Osteocyte (in vitro differentiated cells): ENCODE data around the gene BMP2. TPM values are rescaled to one million over a fixed set of nuclear protein-coding genes. Genes with fewer than 3 reads are reported as not detected.

Experiments
- DNase-seq: peaks from one replicate; pipeline ENCODE4 v3.0.0; 2021; ENCODE audit warnings: mixed read lengths; ENCODE audit not compliant: unreplicated experiment; ENCODE audit errors: extremely low spot score
- H3K27ac Mint-ChIP-seq: one replicate; pipeline ENCODE4 v1.8.0; 2021; ENCODE audit warnings: mild to moderate bottlenecking, mixed read lengths; ENCODE audit not compliant: unreplicated experiment
- H3K27me3 Mint-ChIP-seq: one replicate; pipeline ENCODE4 v1.8.0; 2021; ENCODE audit warnings: mixed read lengths; ENCODE audit not compliant: unreplicated experiment
- H3K36me3 Mint-ChIP-seq: one replicate; pipeline ENCODE4 v1.8.0; 2021; ENCODE audit warnings: mixed read lengths; ENCODE audit not compliant: unreplicated experiment
- H3K4me1 Mint-ChIP-seq: one replicate; pipeline ENCODE4 v1.8.0; 2021; ENCODE audit warnings: mixed read lengths; ENCODE audit not compliant: unreplicated experiment
- H3K4me3 Mint-ChIP-seq: one replicate; pipeline ENCODE4 v1.8.0; 2021; ENCODE audit warnings: mild to moderate bottlenecking, moderate library complexity, mixed read lengths; ENCODE audit not compliant: unreplicated experiment
- H3K9me3 Mint-ChIP-seq: one replicate; pipeline ENCODE4 v1.8.0; 2021; ENCODE audit warnings: mixed read lengths; ENCODE audit not compliant: unreplicated experiment
- CTCF ChIP-seq: fragments of 200-600 bp; sonication (generic); IDR thresholded peaks from 2 replicates; pipeline ENCODE4 v1.5.0; 2021; ENCODE audit warnings: antibody characterized with exemption, mild to moderate bottlenecking, moderate library complexity
- total RNA-seq: library from RNA; stranded (reverse); gene quantifications from 2 replicates; pipeline ENCODE4 v1.2.1, GENCODE V29; 2021

Gene BMP2
- total RNA-seq, 1 donor from 2014 or later: 0.86 TPM

- H3K27me3 Mint-ChIP-seq: no peaks in the 10 kb centered on the region
- H3K4me3 Mint-ChIP-seq: no peak overlapping the region
- H3K4me1 Mint-ChIP-seq: no peaks in the 10 kb centered on the region
- TF ChIP-seq CTCF: no peak
- no peak overlapping the region for H3K27ac Mint-ChIP-seq
- DNase-seq: no peak
- H3K9me3 Mint-ChIP-seq: no peaks in the 10 kb centered on the region
- H3K36me3 Mint-ChIP-seq: no peaks in the 10 kb centered on the region
These were observed 16.3 kb downstream of the BMP2 start for GRCh38 chr20:6783752-6784151.

GRCh38 chr20:6784210-6784631 is 16.7 kb downstream of the BMP2 start:
- H3K36me3 Mint-ChIP-seq: no peaks in the 10 kb centered on the region
- no peak overlapping the region for H3K4me3 Mint-ChIP-seq
- no peaks in the 10 kb centered on the region for H3K4me1 Mint-ChIP-seq
- no peaks in the 10 kb centered on the region for H3K9me3 Mint-ChIP-seq
- no peak for TF ChIP-seq CTCF
- DNase-seq: no peak
- no peaks in the 10 kb centered on the region for H3K27me3 Mint-ChIP-seq
- no peak overlapping the region for H3K27ac Mint-ChIP-seq

- DNase-seq: no peak
- Mint-ChIP-seq H3K27ac (no peak overlapping the region), H3K9me3 (no peaks in the 10 kb centered on the region), H3K4me1 (no peaks in the 10 kb centered on the region), H3K4me3 (no peak overlapping the region), H3K36me3 (no peaks in the 10 kb centered on the region), H3K27me3 (no peaks in the 10 kb centered on the region)
- TF ChIP-seq CTCF: no peak
These were observed 17.3 kb downstream of the BMP2 start for GRCh38 chr20:6784767-6785166.

GRCh38 chr20:6786548-6786947 is 19.1 kb downstream of the BMP2 start:
- no peak overlapping the region for H3K4me3 Mint-ChIP-seq
- no peaks in the 10 kb centered on the region for H3K9me3 Mint-ChIP-seq
- H3K4me1 Mint-ChIP-seq: no peaks in the 10 kb centered on the region
- no peak for DNase-seq
- H3K27me3 Mint-ChIP-seq: peaks cover 10% of the 10 kb centered on the region
- no peaks in the 10 kb centered on the region for H3K36me3 Mint-ChIP-seq
- no peak for TF ChIP-seq CTCF
- no peak overlapping the region for H3K27ac Mint-ChIP-seq

GRCh38 chr20:6792789-6793188 is 25.3 kb downstream of the BMP2 start:
- Mint-ChIP-seq H3K27ac (no peak overlapping the region), H3K36me3 (no peaks in the 10 kb centered on the region), H3K4me1 (no peaks in the 10 kb centered on the region), H3K27me3 (peaks cover 57% of the 10 kb centered on the region), H3K9me3 (no peaks in the 10 kb centered on the region), H3K4me3 (no peak overlapping the region)
- no peak for DNase-seq
- TF ChIP-seq CTCF: no peak
